H9 (cell line): Measurements from ENCODE around the gene RGS6. TPM values are rescaled to one million over a fixed set of nuclear protein-coding genes. Genes with fewer than 3 reads are reported as not detected.

Source experiments
- DNase-seq: peaks from one replicate; pipeline ENCODE4 v3.0.0-alpha.2; 2017
- H2AFZ ChIP-seq: one replicate; pipeline ENCODE4 v1.6.1; 2013; ENCODE audit warnings: mild to moderate bottlenecking, low read length, control low read depth, moderate library complexity
- H2AK5ac ChIP-seq: 2 replicates; pipeline ENCODE4 v1.6.1; 2013; ENCODE audit warnings: low read length, control low read depth, mixed read lengths; ENCODE audit not compliant: insufficient read length
- H2BK120ac ChIP-seq: one replicate; pipeline ENCODE4 v1.6.1; 2013; ENCODE audit warnings: low read depth, mild to moderate bottlenecking, low read length, control low read depth, inconsistent platforms; ENCODE audit not compliant: poor library complexity, severe bottlenecking
- H2BK12ac ChIP-seq: 2 replicates; pipeline ENCODE4 v1.6.1; 2013; ENCODE audit warnings: low read length, control low read depth, mixed read lengths, low read depth; ENCODE audit not compliant: insufficient read length
- H2BK15ac ChIP-seq: 2 replicates; pipeline ENCODE4 v1.6.1; 2013; ENCODE audit warnings: low read depth, low read length, control low read depth
- H2BK20ac ChIP-seq: one replicate; pipeline ENCODE4 v1.6.1; 2013; ENCODE audit warnings: low read depth, mild to moderate bottlenecking, low read length, control low read depth, inconsistent platforms; ENCODE audit not compliant: poor library complexity, severe bottlenecking
- H2BK5ac ChIP-seq: 2 replicates; pipeline ENCODE4 v1.6.1; 2013; ENCODE audit warnings: low read length, control low read depth, mixed read lengths; ENCODE audit not compliant: insufficient read length
- H3K14ac ChIP-seq: 2 replicates; pipeline ENCODE4 v1.6.1; 2013; ENCODE audit warnings: low read length, control low read depth; ENCODE audit not compliant: insufficient read depth
- H3K18ac ChIP-seq: 2 replicates; pipeline ENCODE4 v1.6.1; 2013; ENCODE audit warnings: low read depth, mild to moderate bottlenecking, mixed read lengths, low read length, control low read depth; ENCODE audit not compliant: insufficient read length
- H3K23ac ChIP-seq: 2 replicates; pipeline ENCODE4 v1.6.1; 2013; ENCODE audit warnings: low read length, control low read depth, mixed read lengths, low read depth; ENCODE audit not compliant: insufficient read length
- H3K23me2 ChIP-seq: 2 replicates; pipeline ENCODE4 v1.6.1; 2013; ENCODE audit warnings: low read depth, mild to moderate bottlenecking, mixed read lengths, low read length, control low read depth; ENCODE audit not compliant: insufficient read length, poor library complexity, severe bottlenecking
- H3K27ac ChIP-seq: 2 replicates; pipeline ENCODE4 v1.5.1; 2013; ENCODE audit warnings: low read length, control low read depth, mixed read lengths, low read depth; ENCODE audit not compliant: insufficient read length
- H3K27me3 ChIP-seq: 2 replicates; pipeline ENCODE4 v1.6.1; 2013; ENCODE audit warnings: low read length, control low read depth, inconsistent platforms; ENCODE audit not compliant: insufficient read depth
- H3K4ac ChIP-seq: 2 replicates; pipeline ENCODE4 v1.6.1; 2013; ENCODE audit warnings: low read depth, mild to moderate bottlenecking, control low read depth, inconsistent platforms, low read length, moderate library complexity
- H3K4me1 ChIP-seq: 2 replicates; pipeline ENCODE4 v1.6.1; 2013; ENCODE audit warnings: low read length, control low read depth, inconsistent platforms; ENCODE audit not compliant: insufficient read depth
- H3K4me2 ChIP-seq: 2 replicates; pipeline ENCODE4 v1.6.1; 2013; ENCODE audit warnings: low read length, control low read depth, mixed read lengths; ENCODE audit not compliant: insufficient read length, insufficient read depth
- H3K56ac ChIP-seq: 2 replicates; pipeline ENCODE4 v1.6.1; 2013; ENCODE audit warnings: low read depth, mild to moderate bottlenecking, mixed read lengths, low read length, control low read depth; ENCODE audit not compliant: insufficient read length
- H3K79me1 ChIP-seq: 2 replicates; pipeline ENCODE4 v1.6.1; 2013; ENCODE audit warnings: low read depth, mild to moderate bottlenecking, moderate library complexity, low read length, control low read depth, inconsistent platforms; ENCODE audit not compliant: insufficient read depth, poor library complexity, severe bottlenecking
- H3K79me2 ChIP-seq: 2 replicates; pipeline ENCODE4 v1.6.1; 2013; ENCODE audit warnings: low read length, control low read depth, inconsistent platforms; ENCODE audit not compliant: insufficient read depth
- H3K9ac ChIP-seq: 2 replicates; pipeline ENCODE4 v1.6.1; 2013; ENCODE audit warnings: low read length, control low read depth, mixed read lengths; ENCODE audit not compliant: insufficient read length; ENCODE audit errors: extremely low read depth
- H3K9me3 ChIP-seq: one replicate; pipeline ENCODE4 v1.6.1; 2013; ENCODE audit warnings: low read depth, low read length, inconsistent platforms; ENCODE audit not compliant: control insufficient read depth
- H3T11ph ChIP-seq: one replicate; pipeline ENCODE4 v1.6.1; 2013; ENCODE audit warnings: mild to moderate bottlenecking, low read length, control low read depth, inconsistent platforms
- H4K20me1 ChIP-seq: one replicate; pipeline ENCODE4 v1.6.1; 2013; ENCODE audit not compliant: control insufficient read depth, insufficient read length, insufficient read depth
- H4K5ac ChIP-seq: 2 replicates; pipeline ENCODE4 v1.6.1; 2013; ENCODE audit warnings: low read depth, mild to moderate bottlenecking, mixed read lengths, low read length, control low read depth; ENCODE audit not compliant: insufficient read length
- H4K8ac ChIP-seq: replicated peaks from 2 replicates; pipeline ENCODE4 v1.6.1; 2013; ENCODE audit warnings: low read length, control low read depth, mixed read lengths, low read depth; ENCODE audit not compliant: insufficient read length
- H4K91ac ChIP-seq: 2 replicates; pipeline ENCODE4 v1.6.1; 2013; ENCODE audit warnings: low read depth, mild to moderate bottlenecking, moderate library complexity, mixed read lengths, low read length, control low read depth; ENCODE audit not compliant: insufficient read length
- H3K27ac Mint-ChIP-seq, 3 experiments: 2 replicates in 2 of 3; 3 replicates in 1 of 3; pipeline ENCODE4 v1.8.0; 2020 to 2021; ENCODE audit warnings: mixed read lengths in 3 of 3, mild to moderate bottlenecking in 1 of 3, moderate library complexity in 1 of 3
- H3K27me3 Mint-ChIP-seq: 2 replicates; pipeline ENCODE4 v1.8.0; 2021; ENCODE audit warnings: low read depth, mild to moderate bottlenecking, moderate library complexity, mixed read lengths
- H3K36me3 Mint-ChIP-seq, 3 experiments: 2 replicates in 2 of 3; 3 replicates in 1 of 3; pipeline ENCODE4 v1.8.0; 2020 to 2021; ENCODE audit warnings: low read depth in 3 of 3, mixed read lengths in 3 of 3; ENCODE audit not compliant: insufficient read depth in 1 of 3
- H3K4me1 Mint-ChIP-seq, 2 experiments: 2 replicates each; pipeline ENCODE4 v1.8.0; 2020; ENCODE audit warnings: mixed read lengths in 2 of 2
- H3K4me3 Mint-ChIP-seq, 2 experiments: 2 replicates in 1 of 2; 3 replicates in 1 of 2; pipeline ENCODE4 v1.8.0; 2020 to 2021; ENCODE audit warnings: mild to moderate bottlenecking in 2 of 2, mixed read lengths in 2 of 2, moderate library complexity in 1 of 2
- H3K9me3 Mint-ChIP-seq, 2 experiments: 2 replicates in 1 of 2; 3 replicates in 1 of 2; pipeline ENCODE4 v1.8.0; 2020; ENCODE audit warnings: mild to moderate bottlenecking in 2 of 2, mixed read lengths in 2 of 2, moderate library complexity in 1 of 2
- CTCF ChIP-seq: fragments of 200-600 bp; sonication (generic); conservative IDR thresholded peaks from 3 replicates; pipeline ENCODE4 v1.8.0; 2021; ENCODE audit warnings: antibody characterized with exemption, mild to moderate bottlenecking
- WGBS: extraction: QIAGEN DNeasy Blood & Tissue Kit; methylation state at CpG from one replicate; pipeline ENCODE4 v1.1.7; 2013; ENCODE audit warnings: missing lambda C conversion rate, low lambda C conversion rate, mixed read lengths; ENCODE audit not compliant: insufficient read length; ENCODE audit errors: extremely low coverage; 5-methylcytosine and 5-hydroxymethylcytosine counted together
- total RNA-seq: library from RNA; stranded (reverse); gene quantifications from 2 replicates; pipeline ENCODE4 v1.2.1, GENCODE V29; 2021

The RGS6 gene
- total RNA-seq, 1 experiment from 2014 or later, result 3.0 TPM

GRCh38 chr14:72049462-72049861 is 117.2 kb downstream of the RGS6 start:
- Histone ChIP-seq H2BK120ac (no peak overlapping the region), H2AFZ (no peak overlapping the region), H3K14ac (no peak overlapping the region), H2BK12ac (no peak overlapping the region), H2AK5ac (no peak overlapping the region), H2BK20ac (no peak overlapping the region), H4K91ac (no peak overlapping the region), H4K20me1 (no peaks in the 10 kb centered on the region), H3K4me1 (no peaks in the 10 kb centered on the region), H3K27ac (no peak overlapping the region), H3K4ac (no peak overlapping the region), H3K4me2 (no peak overlapping the region), H3K18ac (no peak overlapping the region), H3K27me3 (no peaks in the 10 kb centered on the region), H4K8ac (no peak overlapping the region), H3K79me2 (no peaks in the 10 kb centered on the region), H4K5ac (no peak overlapping the region), H3K9ac (no peak overlapping the region), H3K79me1 (no peaks in the 10 kb centered on the region), H3K9me3 (no peaks in the 10 kb centered on the region), H3T11ph (no peak overlapping the region), H3K56ac (no peak overlapping the region), H2BK15ac (no peak overlapping the region), H3K23me2 (no peaks in the 10 kb centered on the region), H2BK5ac (no peak overlapping the region), H3K23ac (no peak overlapping the region)
- Mint-ChIP-seq H3K4me1 (peaks cover 21 to 26% of the 10 kb centered on the region in 2 experiments), H3K36me3 (no peaks in the 10 kb centered on the region; a peak in 1 of 7 replicates), H3K27ac (no peak overlapping the region), H3K9me3 (no peaks in the 10 kb centered on the region; a peak in 1 of 5 replicates), H3K4me3 (no peak overlapping the region), H3K27me3 (no peaks in the 10 kb centered on the region)
- TF ChIP-seq CTCF, result no peak
- WGBS, result no CpG with 5 or more reads among the region's 1 CpG
- DNase-seq, result no peak
